ENCODE data around the gene HDAC4. TPM values are rescaled to one million over a fixed set of nuclear protein-coding genes. Genes with fewer than 3 reads are reported as not detected.

The HDAC4 gene
- total and polyA plus RNA-seq, 10 of the 15 experiments (the other 5 are each of a cell fraction or from before 2014, with no cell fraction given), result 0.22 to 15.7 (median 4.8) TPM

- no peak for TF ChIP-seq ZBTB11 (CRISPR knock-in tag; IDR thresholded peaks at IDR 0.05)
- TF ChIP-seq, protein P1, sequence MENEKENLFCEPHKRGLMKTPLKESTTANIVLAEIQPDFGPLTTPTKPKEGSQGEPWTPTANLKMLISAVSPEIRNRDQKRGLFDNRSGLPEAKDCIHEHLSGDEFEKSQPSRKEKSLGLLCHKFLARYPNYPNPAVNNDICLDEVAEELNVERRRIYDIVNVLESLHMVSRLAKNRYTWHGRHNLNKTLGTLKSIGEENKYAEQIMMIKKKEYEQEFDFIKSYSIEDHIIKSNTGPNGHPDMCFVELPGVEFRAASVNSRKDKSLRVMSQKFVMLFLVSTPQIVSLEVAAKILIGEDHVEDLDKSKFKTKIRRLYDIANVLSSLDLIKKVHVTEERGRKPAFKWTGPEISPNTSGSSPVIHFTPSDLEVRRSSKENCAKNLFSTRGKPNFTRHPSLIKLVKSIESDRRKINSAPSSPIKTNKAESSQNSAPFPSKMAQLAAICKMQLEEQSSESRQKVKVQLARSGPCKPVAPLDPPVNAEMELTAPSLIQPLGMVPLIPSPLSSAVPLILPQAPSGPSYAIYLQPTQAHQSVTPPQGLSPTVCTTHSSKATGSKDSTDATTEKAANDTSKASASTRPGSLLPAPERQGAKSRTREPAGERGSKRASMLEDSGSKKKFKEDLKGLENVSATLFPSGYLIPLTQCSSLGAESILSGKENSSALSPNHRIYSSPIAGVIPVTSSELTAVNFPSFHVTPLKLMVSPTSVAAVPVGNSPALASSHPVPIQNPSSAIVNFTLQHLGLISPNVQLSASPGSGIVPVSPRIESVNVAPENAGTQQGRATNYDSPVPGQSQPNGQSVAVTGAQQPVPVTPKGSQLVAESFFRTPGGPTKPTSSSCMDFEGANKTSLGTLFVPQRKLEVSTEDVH (IDR thresholded peaks at IDR 0.05; ENCODE audit: low read depth, partially characterized antibody), result no peak
- no peak for TF ChIP-seq POLR2AphosphoS2 (IDR thresholded peaks at IDR 0.05; ENCODE audit: low read depth, low read length)
- TF ChIP-seq KLF5 (IDR thresholded peaks at IDR 0.05; ENCODE audit: partially characterized antibody), result no peak
- no peak for TF ChIP-seq SREBF2 (IDR thresholded peaks at IDR 0.05; ENCODE audit: low read length)
- TF ChIP-seq HCFC1 (IDR thresholded peaks at IDR 0.05; ENCODE audit: low read length), result no peak
Measured at GRCh38 chr2:239198221-239198620, 202.6 kb downstream of the HDAC4 start (continued).

DNA sequence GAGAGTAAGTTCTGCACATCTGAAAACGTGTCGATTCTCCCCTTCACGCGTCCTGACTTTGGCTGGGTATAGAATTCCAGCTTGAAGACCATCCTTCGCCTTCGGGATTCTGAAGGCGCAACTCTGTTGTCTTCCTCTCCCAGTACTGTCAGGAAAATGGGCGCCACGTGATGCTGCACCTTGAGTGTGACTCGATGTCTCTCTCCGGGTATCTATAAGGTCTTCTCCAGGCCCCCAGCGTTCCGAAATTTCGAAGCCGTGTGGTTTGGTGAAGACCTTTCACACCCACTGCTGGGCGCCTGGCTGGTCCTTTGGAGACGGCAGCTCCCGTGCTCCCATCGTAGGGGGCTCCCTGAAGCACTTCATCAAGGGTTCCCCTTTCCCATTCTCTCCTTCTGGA, 203.7 kb downstream of the HDAC4 start:
- Histone ChIP-seq H3K4me2 (ENCODE audit: control insufficient read depth, insufficient read depth) (no peak overlapping the region), H3K27me3 (replicated peaks in 1 of 2; ENCODE audit: control insufficient read depth in 2 of 2, insufficient read depth in 2 of 2, low read length in 1 of 2) (no peaks in the 10 kb centered on the region), H3K79me2 (ENCODE audit: control insufficient read depth, insufficient read depth, low read length) (no peaks in the 10 kb centered on the region), H4K20me1 (ENCODE audit: control insufficient read depth, insufficient read depth) (no peaks in the 10 kb centered on the region; the same call in 1 of the 2 replicates), H3K27ac (ENCODE audit: control insufficient read depth, insufficient read depth) (no peak overlapping the region), H3K4me1 (ENCODE audit: control insufficient read depth, insufficient read depth, low read length) (no peaks in the 10 kb centered on the region), H3K9ac (ENCODE audit: control insufficient read depth, insufficient read depth, low read length) (no peak overlapping the region), H2AFZ (ENCODE audit: control insufficient read depth, low read depth, low read length) (no peak overlapping the region), H3K9me3 (replicated peaks; ENCODE audit: control insufficient read depth, insufficient read depth, low read length) (no peaks in the 10 kb centered on the region), H3K4me3 (no peak overlapping the region), H3K36me3 (ENCODE audit: control insufficient read depth in 2 of 2, insufficient read depth in 2 of 2, low read length in 1 of 2) (peaks cover 0 to 2% of the 10 kb centered on the region in 2 experiments; a peak in 2 of 4 replicates)
- ChIA-PET CTCF (no interaction called here), RAD21 (ENCODE audit: unreplicated experiment) (no interaction called here), SMC1A (ENCODE audit: uncharacterized antibody, unreplicated experiment) (interaction anchor here (1.3 kb wide), 1 partner anchor 25 kb away, joined by 6 read pairs; no protein-coding TSS in a partner anchor), POLR2A (no interaction called here)
- no TSS peak for BruUV-seq (replicated peaks)
- 86% methylated on average over 19 of the region's 19 CpGs for WGBS (ENCODE audit: insufficient coverage, insufficient replicate concordance, low lambda C conversion rate, missing lambda C conversion rate)
- intact Hi-C loops (cut with micrococcal nuclease; ENCODE audit: unreplicated experiment) (no loop called here), in situ Hi-C loops (cut with MboI) (no loop called here)
- no peak for DNase-seq (ENCODE audit: low read depth, low spot score)
- no peak for FAIRE-seq
- ATAC-seq, result no peak
- no peak for TF ChIP-seq NFYB (IDR thresholded peaks at IDR 0.05; ENCODE audit: insufficient read depth, low read depth, low read length)
- TF ChIP-seq LARP7 (IDR thresholded peaks at IDR 0.05), result no peak
- TF ChIP-seq POU2F2 (IDR thresholded peaks at IDR 0.05; ENCODE audit: borderline replicate concordance, low read depth, low read length), result no peak
- TF ChIP-seq TCF7 (IDR thresholded peaks at IDR 0.05; ENCODE audit: borderline replicate concordance), result no peak
- TF ChIP-seq, protein P2, sequence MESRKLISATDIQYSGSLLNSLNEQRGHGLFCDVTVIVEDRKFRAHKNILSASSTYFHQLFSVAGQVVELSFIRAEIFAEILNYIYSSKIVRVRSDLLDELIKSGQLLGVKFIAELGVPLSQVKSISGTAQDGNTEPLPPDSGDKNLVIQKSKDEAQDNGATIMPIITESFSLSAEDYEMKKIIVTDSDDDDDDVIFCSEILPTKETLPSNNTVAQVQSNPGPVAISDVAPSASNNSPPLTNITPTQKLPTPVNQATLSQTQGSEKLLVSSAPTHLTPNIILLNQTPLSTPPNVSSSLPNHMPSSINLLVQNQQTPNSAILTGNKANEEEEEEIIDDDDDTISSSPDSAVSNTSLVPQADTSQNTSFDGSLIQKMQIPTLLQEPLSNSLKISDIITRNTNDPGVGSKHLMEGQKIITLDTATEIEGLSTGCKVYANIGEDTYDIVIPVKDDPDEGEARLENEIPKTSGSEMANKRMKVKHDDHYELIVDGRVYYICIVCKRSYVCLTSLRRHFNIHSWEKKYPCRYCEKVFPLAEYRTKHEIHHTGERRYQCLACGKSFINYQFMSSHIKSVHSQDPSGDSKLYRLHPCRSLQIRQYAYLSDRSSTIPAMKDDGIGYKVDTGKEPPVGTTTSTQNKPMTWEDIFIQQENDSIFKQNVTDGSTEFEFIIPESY (IDR thresholded peaks at IDR 0.05), result no peak
- no peak for TF ChIP-seq ASH2L (IDR thresholded peaks at IDR 0.05; ENCODE audit: borderline replicate concordance, low read depth)

All from GM12878 (cell line).